Caco-2 (cell line): ENCODE results near the gene TRIP13. TPM values are rescaled to one million over a fixed set of nuclear protein-coding genes. Genes with fewer than 3 reads are reported as not detected.
"Not testable (repeated sequence)": the region's sequence is repeated elsewhere in the genome, so short reads cannot be mapped to it uniquely, and the experiment has no call there.

Source experiments
- BruUV-seq: library from RNA; stranded (reverse); fragments of 400-500 nt; replicated peaks from 2 replicates; lab custom pipeline; 2021; lab: Mats Ljungman, UMichigan
- CTCF ChIA-PET: fragments of 300-600 bp; sonication (Branson Sonifier 250); formaldehyde crosslinking; loops from one replicate; lab custom pipeline; 2022; ENCODE audit warnings: antibody characterized with exemption; lab: Charles Lee
- POLR2A ChIA-PET: fragments of 300-600 bp; sonication (Branson Sonifier 250); formaldehyde crosslinking; loops from one replicate; lab custom pipeline; 2022; ENCODE audit warnings: antibody characterized with exemption; lab: Charles Lee
- DNase-seq, 2 experiments: peaks; one replicate each; pipeline versions ENCODE4 v3.0.0 to v3.0.0-alpha.2; 2020 to 2022
- H3K27me3 ChIP-seq: replicated peaks from 2 replicates; pipeline ENCODE4 v1.6.0; 2011; ENCODE audit warnings: low read length; ENCODE audit not compliant: control insufficient read depth, insufficient read depth
- H3K36me3 ChIP-seq: 2 replicates; pipeline ENCODE4 v1.5.1; 2011; ENCODE audit warnings: low read length; ENCODE audit not compliant: control insufficient read depth, insufficient read depth
- H3K4me1 ChIP-seq: fragments of 250-450 bp; sonication (Bioruptor Pico); 2 replicates; pipeline ENCODE4 v1.5.1; 2020; ENCODE audit warnings: mild to moderate bottlenecking
- H3K4me3 ChIP-seq: 2 replicates; pipeline ENCODE4 v1.5.1; 2011; ENCODE audit warnings: low read depth, mild to moderate bottlenecking, control low read depth, low read length
- H3K9me3 ChIP-seq: fragments of 250-450 bp; sonication (Bioruptor Pico); 2 replicates; pipeline ENCODE4 v1.5.1; 2020; ENCODE audit warnings: mild to moderate bottlenecking, moderate library complexity
- H3K27ac Mint-ChIP-seq: one replicate; pipeline ENCODE4 v1.8.0; 2022; ENCODE audit warnings: mixed read lengths; ENCODE audit not compliant: unreplicated experiment
- H3K27me3 Mint-ChIP-seq: one replicate; pipeline ENCODE4 v1.8.0; 2022; ENCODE audit warnings: mixed read lengths; ENCODE audit not compliant: insufficient read depth, unreplicated experiment
- H3K36me3 Mint-ChIP-seq: one replicate; pipeline ENCODE4 v1.8.0; 2022; ENCODE audit warnings: mild to moderate bottlenecking, mixed read lengths; ENCODE audit not compliant: insufficient read depth, unreplicated experiment
- H3K4me1 Mint-ChIP-seq: one replicate; pipeline ENCODE4 v1.8.0; 2022; ENCODE audit warnings: low read depth, mixed read lengths; ENCODE audit not compliant: unreplicated experiment
- H3K4me3 Mint-ChIP-seq: one replicate; pipeline ENCODE4 v1.8.0; 2022; ENCODE audit warnings: mild to moderate bottlenecking, moderate library complexity, mixed read lengths; ENCODE audit not compliant: unreplicated experiment
- H3K9me3 Mint-ChIP-seq: one replicate; pipeline ENCODE4 v1.8.0; 2022; ENCODE audit warnings: mixed read lengths; ENCODE audit not compliant: unreplicated experiment
- CTCF ChIP-seq, 2 experiments: fragments of 200-600 bp in 1 of 2; IDR thresholded peaks; 1 replicate in 1 of 2; 2 replicates in 1 of 2; pipeline versions ENCODE4 v1.5.1 to v1.8.0; 2011 to 2022; ENCODE audit warnings: antibody characterized with exemption in 1 of 2, control low read depth in 1 of 2, inconsistent platforms in 1 of 2, low read depth in 1 of 2, low read length in 1 of 2, mild to moderate bottlenecking in 1 of 2, moderate library complexity in 1 of 2; ENCODE audit not compliant: insufficient read depth in 1 of 2, severe bottlenecking in 1 of 2, unreplicated experiment in 1 of 2
- intact Hi-C: fragments of 100-400 bp; cut with micrococcal nuclease; formaldehyde crosslinking; loops from one replicate; pipeline ENCODE4 v1.10.0; 2022; ENCODE audit not compliant: unreplicated experiment
- total RNA-seq: library from RNA; stranded (reverse); gene quantifications from 2 replicates; pipeline ENCODE4 v1.2.3, GENCODE V29; 2022

Gene TRIP13
- total RNA-seq, 1 experiment from 2014 or later: 42.5 TPM

DNA sequence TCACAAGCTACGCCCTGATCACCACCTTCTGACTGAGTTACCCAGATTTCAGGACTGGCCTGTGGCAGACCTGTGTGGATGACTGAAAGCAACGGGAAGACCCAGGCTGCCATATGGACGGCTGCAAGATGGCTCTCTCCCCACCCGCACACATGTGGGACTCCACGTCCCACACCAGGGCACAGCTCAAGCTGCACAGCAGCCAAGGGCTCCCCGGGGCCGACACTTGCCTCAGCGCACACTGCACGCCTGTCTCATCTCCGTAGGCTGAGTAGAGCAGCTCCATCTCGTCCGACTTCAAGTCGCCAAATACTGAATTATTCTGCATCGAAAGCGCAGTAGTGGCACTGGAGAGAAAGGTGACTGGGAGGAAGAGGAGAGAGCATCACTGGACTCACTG lies 14.6 kb upstream of the TRIP13 start:
- H3K36me3 ChIP-seq: peaks cover 8% of the 10 kb centered on the region

GRCh38 chr5:878677-879076 lies 14.0 kb upstream of the TRIP13 start:
- intact Hi-C loops, H3K4me1 ChIP-seq, H3K4me3 Mint-ChIP-seq, H3K4me1 Mint-ChIP-seq, H3K36me3 ChIP-seq, H3K27ac Mint-ChIP-seq, H3K4me3 ChIP-seq, DNase-seq, H3K9me3 Mint-ChIP-seq, H3K27me3 Mint-ChIP-seq, H3K9me3 ChIP-seq, CTCF ChIA-PET, BruUV-seq, POLR2A ChIA-PET, H3K27me3 ChIP-seq: not testable (repeated sequence)
- H3K36me3 Mint-ChIP-seq: peaks cover 71% of the 10 kb centered on the region

More for the DNA sequence above, 14.6 kb upstream of the TRIP13 start:
- no peak for DNase-seq
- no peak overlapping the region for H3K27ac Mint-ChIP-seq
- H3K9me3 Mint-ChIP-seq: no peaks in the 10 kb centered on the region
- no peak overlapping the region for H3K4me3 Mint-ChIP-seq
- TF ChIP-seq CTCF (IDR thresholded peaks at IDR 0.05; ENCODE audit: insufficient read depth in 1 of 2, low read depth in 1 of 2, low read length in 1 of 2, severe bottlenecking in 1 of 2, unreplicated experiment in 1 of 2): no peak
- Histone ChIP-seq H3K9me3 (no peaks in the 10 kb centered on the region), H3K4me3 (no peak overlapping the region), H3K4me1 (no peaks in the 10 kb centered on the region), H3K27me3 (no peaks in the 10 kb centered on the region)
- no peaks in the 10 kb centered on the region for H3K27me3 Mint-ChIP-seq
- ChIA-PET CTCF (no interaction called here), POLR2A (no interaction called here)
- intact Hi-C loops: no loop called here
- no TSS peak for BruUV-seq
- H3K4me1 Mint-ChIP-seq: no peaks in the 10 kb centered on the region
- peaks cover 71% of the 10 kb centered on the region for H3K36me3 Mint-ChIP-seq

DNA sequence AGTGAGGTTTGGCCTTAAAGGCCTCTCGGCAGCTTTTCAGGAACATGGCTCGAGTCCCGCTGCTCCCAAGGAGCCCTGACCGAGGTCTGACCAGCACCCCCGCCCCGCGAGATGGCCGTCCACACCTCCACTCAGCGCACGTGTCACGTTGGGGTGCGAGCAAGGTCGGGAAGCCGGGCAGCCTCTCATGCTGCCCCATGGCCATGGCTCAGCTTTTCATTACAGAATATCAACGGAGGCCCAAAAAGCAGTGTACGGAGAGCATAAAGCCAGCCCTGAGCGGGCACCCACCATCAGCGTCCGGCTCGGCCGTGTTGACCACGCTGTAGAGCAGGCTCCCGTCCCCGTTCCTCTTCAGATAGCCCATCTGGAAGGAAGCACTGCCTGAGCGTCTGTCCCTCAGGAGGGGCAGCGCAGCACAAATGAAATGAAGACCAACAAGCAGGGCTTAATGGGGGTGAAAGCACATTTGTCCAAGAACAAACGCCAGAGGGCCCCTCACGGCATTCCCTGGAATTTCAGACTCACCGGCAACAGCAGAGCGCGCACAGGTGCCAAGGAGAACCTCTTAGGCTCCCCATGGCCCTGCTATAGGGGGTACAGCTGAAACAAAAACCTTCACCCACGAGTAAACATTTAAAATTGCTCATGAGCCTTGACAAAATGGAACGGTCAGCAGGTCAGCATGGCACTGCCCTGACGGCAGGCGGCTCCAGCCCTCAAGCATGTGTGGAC lies 11.7 kb upstream of the TRIP13 start:
- no peaks in the 10 kb centered on the region for H3K4me1 ChIP-seq
- no peak overlapping the region for H3K27ac Mint-ChIP-seq
- peaks cover 71% of the 10 kb centered on the region for H3K36me3 Mint-ChIP-seq
- DNase-seq: no peak
- ChIA-PET POLR2A (no interaction called here), CTCF (no interaction called here)
- no peak overlapping the region for H3K4me3 Mint-ChIP-seq
- H3K9me3 Mint-ChIP-seq: no peaks in the 10 kb centered on the region
- peaks cover 10% of the 10 kb centered on the region for H3K36me3 ChIP-seq
- H3K4me1 Mint-ChIP-seq: no peaks in the 10 kb centered on the region
- intact Hi-C loops: no loop called here
- no peaks in the 10 kb centered on the region for H3K27me3 Mint-ChIP-seq
- no peaks in the 10 kb centered on the region for H3K9me3 ChIP-seq
- no TSS peak for BruUV-seq
- no peaks in the 10 kb centered on the region for H3K27me3 ChIP-seq
- TF ChIP-seq CTCF (IDR thresholded peaks at IDR 0.05; ENCODE audit: insufficient read depth in 1 of 2, low read depth in 1 of 2, low read length in 1 of 2, severe bottlenecking in 1 of 2, unreplicated experiment in 1 of 2): no peak
- H3K4me3 ChIP-seq: no peak overlapping the region
